ENCODE results near the gene VAV2. TPM values are rescaled to one million over a fixed set of nuclear protein-coding genes. Genes with fewer than 3 reads are reported as not detected.

The VAV2 gene
- polyA plus RNA-seq, 4 donors: 26.7 to 45.7 (median 36.2) TPM

- FAIRE-seq (no peak), DNase-seq (no peak)
- Histone ChIP-seq H3K27ac (ENCODE audit: low read depth in 1 of 3, low read length in 2 of 3) (no peak overlapping the region), H3K9me3 (ENCODE audit: control insufficient read depth in 2 of 2, insufficient read depth in 1 of 2, low read depth in 1 of 2, low read length in 1 of 2) (no peaks in the 10 kb centered on the region), H3K4me3 (ENCODE audit: low read depth in 1 of 3, low read length in 3 of 3) (no peak overlapping the region), H3K36me3 (ENCODE audit: control insufficient read depth in 3 of 3, insufficient read depth in 2 of 3, low read depth in 1 of 3, low read length in 3 of 3) (peaks cover 0 to 81% (median 0%) of the 10 kb centered on the region in 3 donors), H3K27me3 (ENCODE audit: control insufficient read depth in 3 of 3, insufficient read depth in 3 of 3, low read length in 3 of 3) (no peaks in the 10 kb centered on the region), H3K4me1 (ENCODE audit: control insufficient read depth in 3 of 3, insufficient read depth in 2 of 3, low read depth in 1 of 3, low read length in 2 of 3) (peaks cover 6 to 19% (median 7%) of the 10 kb centered on the region in 3 donors)
- 89 to 94% (median 92%) methylated on average over 11 to 12 of the region's 12 CpGs for WGBS, 3 donors
Measured at GRCh38 chr9:133939845-133940244, 52.3 kb downstream of the VAV2 start.

DNA sequence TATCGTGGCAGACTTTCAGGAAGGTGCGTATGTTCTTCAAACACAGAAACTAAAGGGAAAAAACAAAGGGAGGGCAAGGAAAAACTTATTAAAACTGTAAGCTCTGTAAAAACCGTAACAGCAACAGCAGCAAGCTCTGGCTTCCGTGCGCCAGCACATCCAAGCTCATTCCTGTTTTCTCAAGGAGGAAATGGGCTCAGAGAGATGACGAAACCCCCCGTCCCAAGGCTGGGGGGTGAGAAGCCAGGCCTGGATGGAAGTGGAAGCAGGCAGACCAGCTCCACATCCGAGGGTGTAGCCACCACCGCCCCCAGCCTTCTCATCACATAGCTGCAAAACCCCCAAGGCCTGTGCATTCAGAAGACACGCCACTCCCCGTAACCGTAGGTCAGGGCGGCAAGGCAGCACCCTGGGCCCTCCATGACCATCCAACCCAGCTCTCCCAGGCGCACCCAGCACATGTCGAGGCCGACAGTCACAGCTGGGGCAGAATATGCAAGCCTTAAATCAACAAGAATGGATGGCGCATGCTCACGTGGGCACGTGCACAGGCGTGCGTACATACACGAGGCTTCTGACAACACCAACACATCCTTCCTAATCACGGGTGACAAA is 52.8 kb downstream of the VAV2 start:
- H3K4me1 ChIP-seq (ENCODE audit: control insufficient read depth in 3 of 3, insufficient read depth in 2 of 3, low read depth in 1 of 3, low read length in 2 of 3): peaks cover 9 to 23% (median 12%) of the 10 kb centered on the region in 3 donors
- no peak overlapping the region for H3K27ac ChIP-seq (ENCODE audit: low read depth in 1 of 3, low read length in 2 of 3)
- no peak overlapping the region for H3K4me3 ChIP-seq (ENCODE audit: low read depth in 1 of 3, low read length in 3 of 3)
- FAIRE-seq: no peak
- no peaks in the 10 kb centered on the region for H3K27me3 ChIP-seq (ENCODE audit: control insufficient read depth in 3 of 3, insufficient read depth in 3 of 3, low read length in 3 of 3)
- DNase-seq: no peak
- no peaks in the 10 kb centered on the region for H3K9me3 ChIP-seq (ENCODE audit: control insufficient read depth in 2 of 2, insufficient read depth in 1 of 2, low read depth in 1 of 2, low read length in 1 of 2)
- peaks cover 0 to 80% (median 0%) of the 10 kb centered on the region in 3 donors for H3K36me3 ChIP-seq (ENCODE audit: control insufficient read depth in 3 of 3, insufficient read depth in 2 of 3, low read depth in 1 of 3, low read length in 3 of 3)
- 88 to 93% (median 89%) methylated on average over 23 of the region's 23 CpGs for WGBS, 3 donors

DNA sequence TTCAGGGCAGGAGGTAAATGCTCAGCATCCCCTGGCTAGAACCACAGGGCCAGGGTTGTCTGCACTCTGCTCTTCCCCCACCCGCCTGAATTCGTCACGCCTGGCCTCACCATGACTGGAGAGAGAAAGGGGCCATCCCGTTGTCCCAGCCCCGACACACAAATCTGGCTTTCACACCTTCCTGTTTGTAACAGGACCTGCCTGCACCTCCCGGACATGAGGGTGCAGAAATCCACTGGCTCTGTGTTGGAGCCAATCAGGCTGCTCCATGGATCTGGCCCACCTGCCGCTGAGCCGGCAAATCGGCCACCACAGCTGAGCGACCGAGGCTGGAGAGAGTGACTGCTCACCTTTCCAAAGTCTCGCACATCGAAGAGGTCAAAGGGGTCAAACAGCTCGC is 53.4 kb downstream of the VAV2 start:
- Histone ChIP-seq H3K36me3 (ENCODE audit: control insufficient read depth in 3 of 3, insufficient read depth in 2 of 3, low read depth in 1 of 3, low read length in 3 of 3) (peaks cover 0 to 78% (median 0%) of the 10 kb centered on the region in 3 donors), H3K4me3 (ENCODE audit: low read depth in 1 of 3, low read length in 3 of 3) (no peak overlapping the region), H3K4me1 (ENCODE audit: control insufficient read depth in 3 of 3, insufficient read depth in 2 of 3, low read depth in 1 of 3, low read length in 2 of 3) (peaks cover 9 to 23% (median 13%) of the 10 kb centered on the region in 3 donors), H3K27ac (ENCODE audit: low read depth in 1 of 3, low read length in 2 of 3) (no peak overlapping the region), H3K27me3 (ENCODE audit: control insufficient read depth in 3 of 3, insufficient read depth in 3 of 3, low read length in 3 of 3) (no peaks in the 10 kb centered on the region), H3K9me3 (ENCODE audit: control insufficient read depth in 2 of 2, insufficient read depth in 1 of 2, low read depth in 1 of 2, low read length in 1 of 2) (no peaks in the 10 kb centered on the region)
- DNase-seq (no peak), FAIRE-seq (no peak)
- 86 to 96% (median 89%) methylated on average over 14 of the region's 14 CpGs for WGBS, 3 donors

- Histone ChIP-seq H3K27ac (ENCODE audit: low read depth in 1 of 3, low read length in 2 of 3) (no peak overlapping the region), H3K4me3 (ENCODE audit: low read depth in 1 of 3, low read length in 3 of 3) (no peak overlapping the region), H3K36me3 (ENCODE audit: control insufficient read depth in 3 of 3, insufficient read depth in 2 of 3, low read depth in 1 of 3, low read length in 3 of 3) (peaks cover 0 to 75% (median 0%) of the 10 kb centered on the region in 3 donors), H3K4me1 (ENCODE audit: control insufficient read depth in 3 of 3, insufficient read depth in 2 of 3, low read depth in 1 of 3, low read length in 2 of 3) (peaks cover 9 to 23% (median 13%) of the 10 kb centered on the region in 3 donors), H3K9me3 (ENCODE audit: control insufficient read depth in 2 of 2, insufficient read depth in 1 of 2, low read depth in 1 of 2, low read length in 1 of 2) (no peaks in the 10 kb centered on the region), H3K27me3 (ENCODE audit: control insufficient read depth in 3 of 3, insufficient read depth in 3 of 3, low read length in 3 of 3) (no peaks in the 10 kb centered on the region)
- 82 to 96% (median 91%) methylated on average over 10 of the region's 10 CpGs for WGBS, 3 donors
- DNase-seq (no peak), FAIRE-seq (no peak)
Measured at GRCh38 chr9:133938086-133938485, 54.0 kb downstream of the VAV2 start.

GRCh38 chr9:133937120-133937519 is 55.0 kb downstream of the VAV2 start:
- no peaks in the 10 kb centered on the region for H3K27me3 ChIP-seq (ENCODE audit: control insufficient read depth in 3 of 3, insufficient read depth in 3 of 3, low read length in 3 of 3)
- H3K27ac ChIP-seq (ENCODE audit: low read depth in 1 of 3, low read length in 2 of 3): peak overlapping the region in 1 of 3 donors; percentile 86
- H3K9me3 ChIP-seq (ENCODE audit: control insufficient read depth in 2 of 2, insufficient read depth in 1 of 2, low read depth in 1 of 2, low read length in 1 of 2): no peaks in the 10 kb centered on the region
- 59 to 87% (median 70%) methylated on average over 4 of the region's 4 CpGs for WGBS, 3 donors
- no peak for DNase-seq
- FAIRE-seq: no peak
- H3K4me3 ChIP-seq (ENCODE audit: low read depth in 1 of 3, low read length in 3 of 3): no peak overlapping the region
- H3K36me3 ChIP-seq (ENCODE audit: control insufficient read depth in 3 of 3, insufficient read depth in 2 of 3, low read depth in 1 of 3, low read length in 3 of 3): peaks cover 0 to 74% (median 0%) of the 10 kb centered on the region in 3 donors
- peaks cover 9 to 25% (median 13%) of the 10 kb centered on the region in 3 donors for H3K4me1 ChIP-seq (ENCODE audit: control insufficient read depth in 3 of 3, insufficient read depth in 2 of 3, low read depth in 1 of 3, low read length in 2 of 3)

- Histone ChIP-seq H3K9me3 (ENCODE audit: control insufficient read depth in 2 of 2, insufficient read depth in 1 of 2, low read depth in 1 of 2, low read length in 1 of 2) (no peaks in the 10 kb centered on the region), H3K4me1 (ENCODE audit: control insufficient read depth in 3 of 3, insufficient read depth in 2 of 3, low read depth in 1 of 3, low read length in 2 of 3) (peaks cover 9 to 31% (median 13%) of the 10 kb centered on the region in 3 donors), H3K4me3 (ENCODE audit: low read depth in 1 of 3, low read length in 3 of 3) (peak overlapping the region in 1 of 3 donors; percentile 2), H3K27ac (ENCODE audit: low read depth in 1 of 3, low read length in 2 of 3) (peak overlapping the region; percentile 88 to 98 (median 89)), H3K27me3 (ENCODE audit: control insufficient read depth in 3 of 3, insufficient read depth in 3 of 3, low read length in 3 of 3) (no peaks in the 10 kb centered on the region), H3K36me3 (ENCODE audit: control insufficient read depth in 3 of 3, insufficient read depth in 2 of 3, low read depth in 1 of 3, low read length in 3 of 3) (peaks cover 0 to 83% (median 0%) of the 10 kb centered on the region in 3 donors)
- 18 to 43% (median 41%) methylated on average over 25 to 27 of the region's 27 CpGs for WGBS, 3 donors
- DNase-seq: peak; percentile 67
- no peak for FAIRE-seq
Measured at GRCh38 chr9:133935328-133936005, 56.7 kb downstream of the VAV2 start.

DNA sequence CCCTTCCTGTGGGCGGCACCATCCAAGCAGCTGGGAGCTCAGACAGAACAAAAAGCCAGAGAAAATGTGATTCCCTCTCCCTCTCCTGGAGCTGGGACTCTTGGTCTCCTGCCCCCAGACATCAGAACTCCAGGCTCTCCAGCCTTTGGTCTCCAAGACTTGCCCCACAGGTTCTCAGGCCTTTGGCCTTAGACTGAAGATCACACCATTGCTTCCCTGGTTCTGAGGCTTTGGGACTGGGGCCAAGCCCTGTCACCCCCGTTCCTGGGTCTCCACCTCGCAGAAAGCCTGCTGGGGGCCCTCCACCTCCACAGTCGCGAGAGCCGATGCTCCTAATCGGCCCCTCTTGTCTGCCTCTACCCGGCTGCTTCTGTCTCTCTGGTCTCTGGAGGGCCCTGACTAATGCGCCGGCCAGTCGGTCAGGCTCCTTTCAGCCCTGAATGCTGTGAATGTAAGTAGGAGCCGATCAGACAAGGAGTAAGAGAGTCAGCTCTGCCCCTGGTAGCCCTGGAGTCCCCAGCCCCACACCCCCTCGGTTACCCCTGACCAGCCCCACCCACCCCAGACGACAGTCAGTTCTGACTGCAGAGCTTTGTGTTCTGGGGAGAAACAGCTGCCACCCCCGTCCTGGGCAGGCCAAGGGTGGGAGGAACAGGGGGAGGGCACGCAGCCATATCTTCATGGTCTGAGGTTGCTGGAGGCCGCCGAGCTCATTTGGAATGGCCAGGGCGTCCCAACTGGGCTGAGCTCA is 57.5 kb downstream of the VAV2 start:
- peak overlapping the region; percentile 88 to 98 (median 89) for H3K27ac ChIP-seq (ENCODE audit: low read depth in 1 of 3, low read length in 2 of 3)
- no peaks in the 10 kb centered on the region for H3K27me3 ChIP-seq (ENCODE audit: control insufficient read depth in 3 of 3, insufficient read depth in 3 of 3, low read length in 3 of 3)
- DNase-seq (peak; percentile 37 to 63), FAIRE-seq (no peak)
- peaks cover 9 to 31% (median 13%) of the 10 kb centered on the region in 3 donors for H3K4me1 ChIP-seq (ENCODE audit: control insufficient read depth in 3 of 3, insufficient read depth in 2 of 3, low read depth in 1 of 3, low read length in 2 of 3)
- peaks cover 0 to 83% (median 0%) of the 10 kb centered on the region in 3 donors for H3K36me3 ChIP-seq (ENCODE audit: control insufficient read depth in 3 of 3, insufficient read depth in 2 of 3, low read depth in 1 of 3, low read length in 3 of 3)
- H3K4me3 ChIP-seq (ENCODE audit: low read depth in 1 of 3, low read length in 3 of 3): no peak overlapping the region
- WGBS, 3 donors: 36 to 69% (median 52%) methylated on average over 19 of the region's 19 CpGs
- no peaks in the 10 kb centered on the region for H3K9me3 ChIP-seq (ENCODE audit: control insufficient read depth in 2 of 2, insufficient read depth in 1 of 2, low read depth in 1 of 2, low read length in 1 of 2)

DNA sequence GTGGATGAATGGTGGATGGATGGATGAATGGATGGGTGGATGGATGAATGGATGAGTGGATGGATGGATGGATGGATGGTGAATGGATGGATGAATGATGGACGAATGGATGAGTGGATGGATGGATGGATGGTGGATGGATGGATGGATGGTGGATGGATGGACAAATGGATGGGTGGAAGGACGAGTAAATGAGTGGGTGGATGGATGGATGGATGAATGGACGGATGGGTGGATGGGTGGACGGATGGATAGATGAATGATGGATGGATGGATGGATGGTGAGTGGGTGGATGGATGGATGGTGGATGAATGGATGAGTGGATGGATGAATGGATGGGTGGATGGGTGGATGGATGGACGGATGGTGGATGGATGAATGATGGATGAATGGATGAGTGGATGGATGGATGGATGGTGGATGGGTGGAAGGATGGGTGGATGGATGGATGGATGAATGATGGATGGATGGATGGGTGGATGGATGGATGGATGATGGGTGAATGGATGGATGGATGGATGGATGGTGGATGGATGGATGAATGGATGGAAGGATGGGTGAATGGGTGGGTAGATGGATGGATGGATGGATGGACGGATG is 58.6 kb downstream of the VAV2 start:
- no peaks in the 10 kb centered on the region for H3K9me3 ChIP-seq (ENCODE audit: control insufficient read depth in 2 of 2, insufficient read depth in 1 of 2, low read depth in 1 of 2, low read length in 1 of 2)
- 81 to 86% (median 86%) methylated on average over 6 of the region's 6 CpGs for WGBS, 3 donors
- DNase-seq (no peak), FAIRE-seq (no peak)
- H3K27ac ChIP-seq (ENCODE audit: low read depth in 1 of 3, low read length in 2 of 3): no peak overlapping the region
- H3K4me1 ChIP-seq (ENCODE audit: control insufficient read depth in 3 of 3, insufficient read depth in 2 of 3, low read depth in 1 of 3, low read length in 2 of 3): peaks cover 9 to 36% (median 13%) of the 10 kb centered on the region in 3 donors
- no peaks in the 10 kb centered on the region for H3K27me3 ChIP-seq (ENCODE audit: control insufficient read depth in 3 of 3, insufficient read depth in 3 of 3, low read length in 3 of 3)
- H3K4me3 ChIP-seq (ENCODE audit: low read depth in 1 of 3, low read length in 3 of 3): no peak overlapping the region
- peaks cover 0 to 83% (median 0%) of the 10 kb centered on the region in 3 donors for H3K36me3 ChIP-seq (ENCODE audit: control insufficient read depth in 3 of 3, insufficient read depth in 2 of 3, low read depth in 1 of 3, low read length in 3 of 3)

All from small intestine (tissue), 7 donors.